ENCODE measurements around the gene MYO16.
"Not testable (repeated sequence)": the region's sequence is repeated elsewhere in the genome, so short reads cannot be mapped to it uniquely, and the experiment has no call there.

Gene MYO16

GRCh38 chr13:108781312-108781711 is 151.9 kb downstream of the MYO16 start (continued):
- no peak for TF ChIP-seq ZNF138 (tag by site-specific recombination; IDR thresholded peaks at IDR 0.05; ENCODE audit: borderline replicate concordance)

- POLR2A ChIA-PET, result not testable (repeated sequence)
- TF ChIP-seq ZNF585B (tag by site-specific recombination; IDR thresholded peaks at IDR 0.05), result peak; percentile 58
Measured at GRCh38 chr13:108782480-108782879, 153.1 kb downstream of the MYO16 start.

GRCh38 chr13:108785844-108786243 is 156.4 kb downstream of the MYO16 start:
- POLR2A ChIA-PET, result no interaction called here
- CTCF ChIA-PET, result no interaction called here
- H3K4me1 ChIP-seq (ENCODE audit: control insufficient read depth, insufficient read depth, low read length), result no peaks in the 10 kb centered on the region
- no peaks in the 10 kb centered on the region for H3K9me3 ChIP-seq (ENCODE audit: control insufficient read depth, insufficient read depth, low read depth, low read length)
- H3K4me3 ChIP-seq (ENCODE audit: low read depth, low read length), result no peak overlapping the region
- H3K36me3 ChIP-seq (ENCODE audit: control insufficient read depth in 2 of 2, insufficient read depth in 1 of 2, low read length in 2 of 2), result no peaks in the 10 kb centered on the region
- H3K27ac ChIP-seq (ENCODE audit: extremely low read depth, low read depth, low read length), result no peak overlapping the region
- no peak for TF ChIP-seq ZNF785 (tag by site-specific recombination; IDR thresholded peaks at IDR 0.05)
- TF ChIP-seq SETDB1 (IDR thresholded peaks at IDR 0.05; ENCODE audit: insufficient read length, low read length), result no peak
- no peak for TF ChIP-seq ZNF677 (tag by site-specific recombination; IDR thresholded peaks at IDR 0.05)
- no peak for TF ChIP-seq ZFP69B (tag by site-specific recombination; IDR thresholded peaks at IDR 0.05)
- no peak for TF ChIP-seq ZBTB8A (tag by site-specific recombination; IDR thresholded peaks at IDR 0.05)
- TF ChIP-seq ZBTB48 (tag by site-specific recombination; IDR thresholded peaks at IDR 0.05), result no peak
- no peak for TF ChIP-seq ZNF621 (tag by site-specific recombination; IDR thresholded peaks at IDR 0.05)
- TF ChIP-seq ZNF174 (tag by site-specific recombination; IDR thresholded peaks at IDR 0.05), result no peak
- TF ChIP-seq, protein P1, sequence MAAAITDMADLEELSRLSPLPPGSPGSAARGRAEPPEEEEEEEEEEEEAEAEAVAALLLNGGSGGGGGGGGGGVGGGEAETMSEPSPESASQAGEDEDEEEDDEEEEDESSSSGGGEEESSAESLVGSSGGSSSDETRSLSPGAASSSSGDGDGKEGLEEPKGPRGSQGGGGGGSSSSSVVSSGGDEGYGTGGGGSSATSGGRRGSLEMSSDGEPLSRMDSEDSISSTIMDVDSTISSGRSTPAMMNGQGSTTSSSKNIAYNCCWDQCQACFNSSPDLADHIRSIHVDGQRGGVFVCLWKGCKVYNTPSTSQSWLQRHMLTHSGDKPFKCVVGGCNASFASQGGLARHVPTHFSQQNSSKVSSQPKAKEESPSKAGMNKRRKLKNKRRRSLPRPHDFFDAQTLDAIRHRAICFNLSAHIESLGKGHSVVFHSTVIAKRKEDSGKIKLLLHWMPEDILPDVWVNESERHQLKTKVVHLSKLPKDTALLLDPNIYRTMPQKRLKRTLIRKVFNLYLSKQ (tag by site-specific recombination; IDR thresholded peaks at IDR 0.05; ENCODE audit: borderline replicate concordance), result no peak
- no peak for TF ChIP-seq ZNF837 (tag by site-specific recombination; IDR thresholded peaks at IDR 0.05)
- TF ChIP-seq ZNF549 (tag by site-specific recombination; IDR thresholded peaks at IDR 0.05), result no peak
- no peak for TF ChIP-seq KLF7 (tag by site-specific recombination; IDR thresholded peaks at IDR 0.05; ENCODE audit: borderline replicate concordance)
- TF ChIP-seq, protein P2, sequence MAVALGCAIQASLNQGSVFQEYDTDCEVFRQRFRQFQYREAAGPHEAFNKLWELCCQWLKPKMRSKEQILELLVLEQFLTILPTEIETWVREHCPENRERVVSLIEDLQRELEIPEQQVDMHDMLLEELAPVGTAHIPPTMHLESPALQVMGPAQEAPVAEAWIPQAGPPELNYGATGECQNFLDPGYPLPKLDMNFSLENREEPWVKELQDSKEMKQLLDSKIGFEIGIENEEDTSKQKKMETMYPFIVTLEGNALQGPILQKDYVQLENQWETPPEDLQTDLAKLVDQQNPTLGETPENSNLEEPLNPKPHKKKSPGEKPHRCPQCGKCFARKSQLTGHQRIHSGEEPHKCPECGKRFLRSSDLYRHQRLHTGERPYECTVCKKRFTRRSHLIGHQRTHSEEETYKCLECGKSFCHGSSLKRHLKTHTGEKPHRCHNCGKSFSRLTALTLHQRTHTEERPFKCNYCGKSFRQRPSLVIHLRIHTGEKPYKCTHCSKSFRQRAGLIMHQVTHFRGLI (tag by site-specific recombination; IDR thresholded peaks at IDR 0.05), result no peak

More at GRCh38 chr13:108782480-108782879, 153.1 kb downstream of the MYO16 start:
- H3K9me3 ChIP-seq (ENCODE audit: control insufficient read depth, insufficient read depth, low read depth, low read length); H3K4me3 ChIP-seq (ENCODE audit: low read depth, low read length); H3K4me1 ChIP-seq (ENCODE audit: control insufficient read depth, insufficient read depth, low read length); H3K27ac ChIP-seq (ENCODE audit: extremely low read depth, low read depth, low read length); CTCF ChIA-PET; H3K36me3 ChIP-seq (ENCODE audit: control insufficient read depth in 2 of 2, insufficient read depth in 1 of 2, low read length in 2 of 2): not testable (repeated sequence)

DNA sequence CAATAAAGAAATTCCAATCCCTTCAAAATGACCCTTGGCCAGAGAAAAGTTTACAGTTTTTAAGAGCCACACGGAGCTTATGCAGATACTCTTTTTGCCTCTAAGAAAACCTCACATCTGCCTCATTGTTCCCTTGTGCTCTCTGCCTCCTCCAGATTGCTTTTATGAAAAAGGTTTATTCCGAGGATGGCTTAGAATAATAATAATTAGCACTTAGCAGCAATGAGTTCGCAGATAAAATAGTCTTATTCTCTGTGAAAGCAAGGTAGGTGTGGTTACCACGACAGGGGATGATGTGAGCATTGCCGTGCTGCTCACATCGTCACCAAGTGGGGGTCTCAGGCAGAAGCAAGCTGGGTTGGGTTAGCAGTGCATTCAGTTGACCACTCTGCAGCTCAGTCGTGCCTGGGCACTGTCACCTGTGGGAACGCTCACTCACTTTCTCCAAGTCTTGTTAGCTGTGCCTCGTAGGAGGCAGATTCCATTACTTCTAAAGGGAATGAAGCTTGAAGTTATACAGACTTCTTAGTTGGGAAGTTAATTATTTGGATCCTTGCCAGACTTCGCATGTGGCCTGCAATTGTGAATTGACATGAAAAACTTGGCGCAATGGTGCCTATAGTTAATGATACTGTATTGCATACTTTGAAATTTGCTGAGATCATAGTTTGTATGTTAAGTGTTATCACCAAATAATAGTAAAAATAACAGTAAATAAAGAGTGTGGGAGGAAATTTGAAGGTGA is 157.2 kb downstream of the MYO16 start:
- H3K9me3 ChIP-seq (ENCODE audit: control insufficient read depth, insufficient read depth, low read depth, low read length), result no peaks in the 10 kb centered on the region
- no peak overlapping the region for H3K4me3 ChIP-seq (ENCODE audit: low read depth, low read length)
- ChIA-PET POLR2A (no interaction called here), CTCF (interaction anchor here (0.6 kb wide), 1 partner anchor 113 kb away, joined by 3 read pairs; no protein-coding TSS in a partner anchor)
- no peaks in the 10 kb centered on the region for H3K4me1 ChIP-seq (ENCODE audit: control insufficient read depth, insufficient read depth, low read length)
- H3K36me3 ChIP-seq (ENCODE audit: control insufficient read depth in 2 of 2, insufficient read depth in 1 of 2, low read length in 2 of 2), result no peaks in the 10 kb centered on the region
- no peak overlapping the region for H3K27ac ChIP-seq (ENCODE audit: extremely low read depth, low read depth, low read length)
- no peak for TF ChIP-seq ZNF175 (tag by site-specific recombination; IDR thresholded peaks at IDR 0.05)
- TF ChIP-seq, protein P3, sequence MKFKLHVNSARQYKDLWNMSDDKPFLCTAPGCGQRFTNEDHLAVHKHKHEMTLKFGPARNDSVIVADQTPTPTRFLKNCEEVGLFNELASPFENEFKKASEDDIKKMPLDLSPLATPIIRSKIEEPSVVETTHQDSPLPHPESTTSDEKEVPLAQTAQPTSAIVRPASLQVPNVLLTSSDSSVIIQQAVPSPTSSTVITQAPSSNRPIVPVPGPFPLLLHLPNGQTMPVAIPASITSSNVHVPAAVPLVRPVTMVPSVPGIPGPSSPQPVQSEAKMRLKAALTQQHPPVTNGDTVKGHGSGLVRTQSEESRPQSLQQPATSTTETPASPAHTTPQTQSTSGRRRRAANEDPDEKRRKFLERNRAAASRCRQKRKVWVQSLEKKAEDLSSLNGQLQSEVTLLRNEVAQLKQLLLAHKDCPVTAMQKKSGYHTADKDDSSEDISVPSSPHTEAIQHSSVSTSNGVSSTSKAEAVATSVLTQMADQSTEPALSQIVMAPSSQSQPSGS (tag by site-specific recombination; IDR thresholded peaks at IDR 0.05; ENCODE audit: low read depth), result no peak
- TF ChIP-seq KLF16 (tag by site-specific recombination; IDR thresholded peaks at IDR 0.05), result no peak
- TF ChIP-seq ZNF623 (tag by site-specific recombination; IDR thresholded peaks at IDR 0.05), result no peak
- TF ChIP-seq ZNF747 (tag by site-specific recombination; IDR thresholded peaks at IDR 0.05), result no peak
- no peak for TF ChIP-seq ZNF654 (tag by site-specific recombination; IDR thresholded peaks at IDR 0.05; ENCODE audit: low read depth)
- TF ChIP-seq KLF9 (tag by site-specific recombination; IDR thresholded peaks at IDR 0.05; ENCODE audit: low read depth), result no peak
- TF ChIP-seq ZNF155 (tag by site-specific recombination; IDR thresholded peaks at IDR 0.05), result no peak
- no peak for TF ChIP-seq ZNF645 (tag by site-specific recombination; IDR thresholded peaks at IDR 0.05)
- no peak for TF ChIP-seq ZNF223 (tag by site-specific recombination; IDR thresholded peaks at IDR 0.05)

Data from HEK293 (cell line).